GM19468 (cell line): Measurements from ENCODE around the gene PCK1.

ENCODE experiments used
- ATAC-seq: cut with Tn5 transposase; IDR thresholded peaks from one replicate; pipeline ENCODE4 v1.9.1; 2021; ENCODE audit warnings: mild to moderate bottlenecking, moderate library complexity, moderate number of reproducible peaks; ENCODE audit not compliant: unreplicated experiment; ENCODE audit errors: extremely low read depth

PCK1 gene

GRCh38 chr20:57535297-57535696 is 25.6 kb upstream of the PCK1 start:
- ATAC-seq = no peak

GRCh38 chr20:57536120-57536708 is 24.7 kb upstream of the PCK1 start:
- no peak for ATAC-seq

- ATAC-seq = no peak
These were observed 23.9 kb upstream of the PCK1 start for GRCh38 chr20:57536771-57537724.

- no peak for ATAC-seq
These were observed 23.1 kb upstream of the PCK1 start for GRCh38 chr20:57537822-57538221.

GRCh38 chr20:57539889-57540288 is 21.0 kb upstream of the PCK1 start:
- ATAC-seq = no peak

DNA sequence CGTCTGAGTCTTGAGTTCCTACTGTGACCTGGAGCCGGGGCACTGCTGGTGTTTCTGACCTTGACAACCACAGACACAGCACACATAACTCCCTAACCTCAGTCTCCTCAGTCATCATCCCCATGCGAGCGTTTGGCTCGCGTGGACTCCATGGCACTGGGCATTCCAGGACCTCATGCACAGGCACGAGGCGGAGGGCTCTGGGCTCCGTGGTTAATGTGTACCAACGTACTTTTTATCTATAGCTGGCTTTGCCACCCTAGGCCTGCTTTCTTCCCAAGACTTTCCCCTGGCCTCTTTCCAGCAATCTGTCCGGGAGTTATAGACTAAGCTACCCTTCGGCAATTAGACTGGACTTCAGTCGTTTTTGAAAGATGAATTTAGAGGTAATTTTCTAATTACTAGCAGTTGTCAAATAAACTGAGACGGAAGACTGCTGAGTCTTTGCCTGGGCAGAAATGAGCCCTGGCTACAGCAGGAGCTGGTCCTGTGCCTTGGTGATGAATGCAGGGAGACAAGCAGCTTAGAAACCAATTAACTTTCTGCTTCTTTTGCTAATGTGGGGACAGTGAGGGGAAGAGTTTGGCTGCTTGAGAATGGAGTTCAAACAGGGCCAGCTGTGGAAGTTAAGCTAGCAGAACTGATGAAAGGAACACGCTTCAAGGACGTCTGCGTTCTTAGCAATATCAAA is 19.9 kb upstream of the PCK1 start:
- ATAC-seq = no peak

GRCh38 chr20:57543754-57544153 is 17.2 kb upstream of the PCK1 start:
- no peak for ATAC-seq

DNA sequence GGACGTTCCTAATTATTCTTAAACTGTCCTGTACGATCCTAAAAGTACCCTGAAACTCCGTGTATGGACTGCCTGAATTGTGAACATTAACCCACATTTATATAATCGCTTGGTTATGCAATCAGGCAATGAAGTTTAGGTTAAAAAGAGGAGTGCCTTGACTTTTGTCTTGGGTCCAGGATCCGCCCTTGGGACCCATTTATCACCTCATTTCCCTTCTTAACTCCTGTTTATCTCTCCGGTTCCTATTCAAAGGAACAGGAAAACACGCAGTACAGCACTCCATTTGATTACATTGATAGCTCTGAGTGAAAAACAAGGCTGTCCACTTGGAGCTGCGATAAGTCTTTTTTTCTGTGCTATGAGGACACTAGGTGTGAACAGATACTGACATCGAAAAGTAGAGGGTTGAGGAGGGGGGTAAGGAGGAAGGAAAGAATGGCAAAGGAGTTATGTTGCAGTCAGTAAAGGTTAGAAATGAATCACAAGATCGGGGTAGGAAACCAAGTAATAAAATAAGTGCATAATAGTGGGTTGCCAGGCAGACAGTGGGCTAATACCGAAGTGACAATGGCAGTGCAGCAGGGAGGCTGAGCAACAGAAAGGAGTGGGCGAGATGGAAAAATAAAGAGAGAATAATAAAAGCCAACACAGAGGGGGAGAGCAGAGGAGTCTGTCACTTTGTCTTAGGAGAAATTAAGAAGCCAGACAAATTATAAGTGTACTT is 15.9 kb upstream of the PCK1 start:
- ATAC-seq = no peak

DNA sequence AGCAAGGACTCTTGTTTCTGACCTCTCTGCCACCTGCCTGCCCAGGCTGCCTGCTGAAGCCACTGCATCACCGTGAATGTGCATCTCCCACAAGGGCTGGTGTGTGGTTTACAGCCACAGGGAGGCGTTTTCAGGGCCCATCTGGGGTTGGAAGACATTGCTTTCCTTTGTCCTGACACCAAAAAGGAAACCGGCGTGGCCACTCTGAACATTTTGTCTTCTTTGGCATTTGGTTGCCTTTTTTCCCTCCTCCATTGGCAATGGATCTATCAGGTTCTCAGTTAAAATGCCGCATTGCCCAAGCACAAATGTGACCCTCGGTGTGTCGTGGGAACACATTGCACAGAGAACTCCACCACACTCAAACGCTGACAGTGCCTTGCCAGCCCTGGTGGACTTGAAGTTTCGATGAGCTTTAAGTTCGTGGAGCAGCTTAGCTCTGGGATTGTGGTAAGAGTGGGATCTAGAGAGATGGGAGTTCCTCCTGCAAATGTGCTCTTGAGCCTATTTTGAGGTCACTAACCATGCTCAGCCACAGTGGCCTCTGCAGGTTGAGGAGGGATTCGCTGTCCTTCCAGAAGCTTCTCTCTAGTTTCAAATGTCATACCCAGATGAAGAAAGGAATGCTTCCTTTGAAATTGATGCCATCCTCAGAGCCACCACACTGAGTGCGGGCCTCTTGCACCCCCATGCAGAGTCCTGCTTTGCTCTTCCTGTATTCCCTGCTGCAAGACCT is 14.8 kb upstream of the PCK1 start:
- ATAC-seq = no peak

DNA sequence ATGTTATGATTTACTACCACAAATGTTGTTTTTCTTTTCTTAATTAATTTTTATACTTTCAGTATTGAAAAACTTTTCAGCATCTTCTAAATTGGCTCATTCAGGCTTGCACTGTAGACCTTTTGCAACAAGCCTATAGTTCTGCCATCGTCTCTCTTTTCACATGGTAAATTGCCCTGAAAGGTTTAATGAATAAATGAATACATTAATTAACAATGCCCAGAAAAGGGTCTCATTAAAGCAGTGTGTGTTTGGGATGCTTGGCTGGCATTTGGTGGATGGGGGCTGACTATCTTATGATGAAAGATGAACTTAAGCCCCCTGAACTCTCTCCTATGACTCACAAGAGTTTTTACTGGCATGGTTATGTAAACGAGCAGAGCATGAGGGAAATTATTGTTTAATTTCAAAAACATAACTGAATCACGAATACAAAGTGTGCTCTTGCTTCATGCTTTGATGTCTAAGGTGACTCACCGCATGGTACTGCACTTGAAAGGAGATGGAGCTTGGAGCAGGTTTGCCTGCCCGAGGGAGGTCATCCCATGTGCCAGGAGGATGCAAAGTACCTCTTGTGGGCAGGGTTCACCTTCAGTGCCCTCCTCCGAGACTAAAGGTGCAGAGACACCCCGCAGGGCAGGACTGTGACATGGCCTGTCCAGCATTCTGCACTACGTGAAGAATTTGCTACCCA is 13.8 kb upstream of the PCK1 start:
- ATAC-seq = no peak

- ATAC-seq = no peak
These were observed 12.5 kb upstream of the PCK1 start for GRCh38 chr20:57548177-57549058.

GRCh38 chr20:57552471-57552870 is 8.4 kb upstream of the PCK1 start:
- ATAC-seq = no peak

GRCh38 chr20:57553376-57554018 is 7.4 kb upstream of the PCK1 start:
- ATAC-seq = no peak

GRCh38 chr20:57555457-57556184 is 5.3 kb upstream of the PCK1 start:
- no peak for ATAC-seq

DNA sequence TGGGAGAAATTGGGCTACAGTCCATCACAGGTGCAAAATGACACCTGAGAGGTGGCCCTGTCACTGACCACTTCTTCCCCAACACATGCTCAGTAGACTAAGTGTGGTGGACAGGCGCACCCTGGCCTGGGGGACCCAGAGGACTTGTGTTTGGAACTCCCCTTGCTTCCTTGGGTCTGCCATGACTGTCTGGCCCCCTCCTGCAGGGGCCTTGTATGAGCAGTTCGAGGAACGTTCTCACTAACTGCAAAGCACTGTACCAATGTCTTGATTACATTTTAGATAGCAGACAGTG is 4.0 kb upstream of the PCK1 start:
- ATAC-seq = no peak

DNA sequence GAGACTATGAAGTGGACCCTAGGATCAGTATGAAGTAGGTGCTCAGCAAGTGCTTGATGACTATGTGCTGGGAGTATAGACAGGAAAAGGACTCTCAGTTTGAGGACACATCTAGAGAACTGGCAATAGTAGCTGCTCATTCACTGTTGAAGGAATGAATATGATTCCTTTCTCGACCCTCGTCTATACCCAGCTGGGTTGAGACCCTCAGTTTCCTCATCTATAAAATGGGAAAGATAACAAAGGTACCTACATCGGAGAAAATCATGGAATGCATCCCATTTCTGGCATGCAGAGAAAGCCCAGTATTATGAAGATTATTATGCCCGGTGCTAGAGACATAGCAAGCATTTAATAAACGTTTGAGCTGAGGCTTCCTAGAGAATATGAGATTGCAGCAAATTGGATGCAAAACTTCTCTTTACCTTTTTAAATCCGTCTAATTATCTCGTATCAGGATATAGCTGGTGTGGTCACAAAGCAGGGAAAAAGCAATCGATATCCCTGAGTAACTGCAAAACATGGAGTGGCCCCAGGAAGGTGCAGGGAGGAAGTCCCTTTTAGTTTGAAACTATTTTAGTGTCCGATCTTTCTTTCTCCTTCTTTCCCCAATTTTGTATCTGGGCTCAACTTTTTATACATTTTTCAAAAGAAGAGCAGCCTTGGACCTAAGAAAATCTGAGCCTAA is 2.8 kb upstream of the PCK1 start:
- ATAC-seq = no peak
